HG03280 (cell line): ENCODE measurements around the gene TNIK.

Experiments
- ATAC-seq: cut with Tn5 transposase; IDR thresholded peaks from one replicate; pipeline ENCODE4 v1.9.1; 2021; ENCODE audit warnings: mild to moderate bottlenecking, moderate library complexity; ENCODE audit not compliant: unreplicated experiment

The TNIK gene

DNA sequence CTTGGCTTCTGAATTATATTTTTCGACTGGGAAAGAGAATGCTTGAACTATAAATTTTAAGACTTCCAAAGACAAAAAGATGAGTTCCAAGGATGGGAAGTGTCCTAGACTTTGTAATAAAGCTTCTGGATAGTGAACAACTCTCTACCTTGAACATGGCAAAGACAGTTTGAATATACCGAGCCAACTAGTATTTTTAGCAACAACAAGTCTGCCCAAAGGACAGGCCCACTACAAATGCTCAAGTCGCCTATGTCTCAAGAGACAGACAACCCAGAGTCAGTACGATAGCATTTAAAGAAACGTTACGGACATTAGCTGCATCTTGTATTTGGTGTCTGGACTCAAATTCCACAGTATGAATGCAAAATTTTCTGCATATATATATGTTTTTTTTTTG, 258.4 kb downstream of the TNIK start:
- no peak for ATAC-seq

DNA sequence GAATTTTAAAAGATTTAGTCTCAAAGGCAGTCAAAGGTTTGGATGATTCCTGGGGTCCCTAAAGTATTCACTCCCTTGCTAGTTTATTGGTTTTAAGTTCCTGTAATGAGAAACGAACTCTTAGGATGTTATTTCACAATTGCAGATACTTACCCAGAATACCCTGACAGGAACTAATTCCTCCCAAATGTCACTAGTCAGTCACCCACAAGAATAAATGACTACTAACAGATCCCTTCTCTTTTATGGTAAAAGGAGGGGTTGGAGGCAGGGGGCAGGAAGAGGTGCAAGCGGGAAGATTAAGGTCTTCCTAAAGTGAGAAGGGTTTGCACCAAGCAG, 259.5 kb downstream of the TNIK start:
- ATAC-seq = no peak

DNA sequence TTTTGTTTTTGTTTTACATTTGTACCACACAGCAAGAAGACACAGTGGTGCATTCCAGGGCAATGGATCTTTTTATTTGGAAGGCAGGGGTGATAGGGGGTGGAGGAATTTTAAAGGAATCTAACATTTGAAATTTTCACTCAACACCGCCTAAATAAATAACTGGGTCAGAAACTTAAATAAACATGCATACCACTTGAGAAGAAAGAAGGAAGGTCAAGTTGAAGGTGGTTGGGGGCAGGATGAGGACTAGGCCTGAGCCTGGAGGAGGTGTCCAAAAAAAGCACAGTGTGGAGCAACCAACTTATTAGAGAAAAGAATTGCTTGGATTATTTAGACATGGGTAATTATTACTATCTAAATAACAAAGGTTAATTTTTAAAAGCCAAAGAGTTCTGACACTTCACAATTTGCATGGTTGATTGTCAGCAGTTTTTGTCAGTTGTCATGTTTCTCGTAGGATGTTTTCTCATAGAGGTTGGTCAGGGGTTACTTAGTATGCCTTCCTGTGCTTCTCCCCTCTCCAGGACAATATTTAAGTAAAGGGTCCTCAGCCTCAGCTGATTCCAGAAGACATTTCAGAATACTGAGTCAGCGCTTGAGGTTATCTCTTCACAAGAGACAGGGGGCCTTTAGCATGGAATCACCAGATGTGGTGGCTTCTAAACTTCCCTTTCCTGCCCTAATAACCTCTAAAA, 260.0 kb downstream of the TNIK start:
- ATAC-seq = no peak

DNA sequence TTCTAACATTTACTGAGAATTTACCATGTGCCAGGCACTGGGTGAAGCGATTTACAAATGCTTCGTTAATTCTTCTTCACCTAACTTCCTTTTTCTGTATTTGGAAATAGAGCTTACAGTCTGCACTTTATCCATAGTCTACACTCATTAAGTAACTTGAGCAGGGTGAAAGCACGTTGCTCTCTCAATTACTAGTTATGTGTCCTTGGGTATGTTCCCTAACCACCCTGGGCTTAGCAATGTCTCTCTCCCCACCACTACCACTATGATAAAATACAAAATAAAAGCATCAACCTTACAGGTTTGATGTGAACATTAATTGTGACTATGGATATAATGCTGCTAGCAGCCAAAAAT, 260.8 kb downstream of the TNIK start:
- ATAC-seq = no peak

DNA sequence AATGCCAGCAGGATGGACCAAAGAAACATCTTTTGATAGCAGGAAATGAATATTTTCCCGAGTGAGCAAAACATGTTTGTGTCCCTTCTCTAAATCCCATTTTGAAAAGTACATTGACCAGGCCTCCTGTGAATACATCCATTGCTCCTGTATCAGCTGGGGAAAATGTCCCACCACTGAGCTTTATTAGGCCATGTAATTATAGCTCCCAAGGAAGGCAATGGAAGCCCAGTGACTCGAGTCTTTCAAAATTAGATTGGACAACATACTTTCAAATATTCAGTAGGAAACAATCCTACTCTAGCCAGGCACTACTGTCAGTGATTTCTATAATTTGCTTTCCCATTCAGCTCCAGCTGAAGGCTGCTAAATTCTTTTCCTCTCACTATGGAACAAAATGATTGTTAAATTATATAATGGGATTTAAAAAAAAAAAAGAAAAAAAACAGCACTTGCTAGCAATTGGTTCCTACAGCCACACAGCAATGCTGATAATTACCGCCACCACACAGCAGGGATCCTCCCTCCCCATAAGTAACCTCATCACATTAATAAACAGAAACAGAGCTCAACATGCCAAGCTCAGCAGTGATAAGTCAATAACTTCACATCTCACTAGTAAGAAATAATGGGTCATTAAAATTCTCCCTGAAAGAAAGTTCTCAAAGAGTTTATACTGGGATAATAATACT, 261.3 kb downstream of the TNIK start:
- ATAC-seq = no peak

DNA sequence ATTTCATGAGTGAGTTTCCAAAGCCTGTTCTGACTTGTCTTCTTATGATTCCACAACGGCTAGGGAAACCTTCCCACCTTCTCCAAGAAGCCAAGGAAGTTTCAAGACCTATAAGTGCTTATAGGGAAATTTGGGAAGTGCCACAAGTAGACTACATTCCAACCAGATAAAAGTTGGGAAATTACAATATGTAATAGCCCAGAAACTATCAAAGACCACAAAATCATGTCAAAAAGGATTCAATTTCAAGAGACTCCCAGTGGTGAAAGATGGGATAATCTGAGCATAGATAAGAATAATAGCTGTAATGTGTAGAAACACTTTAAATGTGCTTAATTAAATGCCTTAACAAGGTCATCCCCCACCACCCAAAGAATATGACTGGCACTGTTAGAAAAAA, 264.5 kb downstream of the TNIK start:
- ATAC-seq = no peak

DNA sequence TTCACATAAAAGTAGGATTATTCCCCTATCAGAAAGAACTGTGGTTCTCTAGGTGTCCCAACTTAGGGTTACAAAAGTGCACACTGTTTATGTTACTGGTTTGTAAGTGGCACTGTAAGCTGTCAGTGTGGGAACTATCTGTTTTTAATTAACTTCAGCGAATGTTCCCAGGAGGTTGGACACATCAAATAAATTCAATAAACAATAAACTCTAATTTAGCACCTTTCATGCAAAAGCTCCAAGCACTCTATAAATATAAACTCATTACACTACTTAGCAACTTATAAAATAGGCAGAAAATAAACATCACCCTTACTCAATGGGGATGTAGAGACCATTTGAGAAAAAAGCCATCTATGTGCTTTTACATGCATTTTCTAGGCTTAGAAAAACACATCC, 265.2 kb downstream of the TNIK start:
- no peak for ATAC-seq

DNA sequence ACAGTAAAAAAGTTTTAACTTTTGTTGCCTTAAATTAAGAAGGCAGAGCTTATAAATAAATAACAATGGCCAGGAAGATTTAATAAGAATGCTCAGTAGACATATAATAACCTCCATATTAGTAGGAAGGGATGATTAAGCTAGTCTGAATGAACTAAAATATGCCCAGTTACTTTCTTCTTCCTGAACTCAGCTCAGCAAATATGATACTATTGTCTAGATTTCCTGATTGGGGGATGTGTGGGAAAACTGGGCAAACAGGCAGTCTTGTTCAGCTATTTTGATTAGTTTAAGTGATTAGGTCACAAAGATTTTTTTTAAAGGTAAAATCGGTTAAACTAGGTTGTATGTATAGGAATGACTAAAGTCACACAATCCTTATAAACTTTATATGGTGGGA, 266.5 kb downstream of the TNIK start:
- no peak for ATAC-seq

DNA sequence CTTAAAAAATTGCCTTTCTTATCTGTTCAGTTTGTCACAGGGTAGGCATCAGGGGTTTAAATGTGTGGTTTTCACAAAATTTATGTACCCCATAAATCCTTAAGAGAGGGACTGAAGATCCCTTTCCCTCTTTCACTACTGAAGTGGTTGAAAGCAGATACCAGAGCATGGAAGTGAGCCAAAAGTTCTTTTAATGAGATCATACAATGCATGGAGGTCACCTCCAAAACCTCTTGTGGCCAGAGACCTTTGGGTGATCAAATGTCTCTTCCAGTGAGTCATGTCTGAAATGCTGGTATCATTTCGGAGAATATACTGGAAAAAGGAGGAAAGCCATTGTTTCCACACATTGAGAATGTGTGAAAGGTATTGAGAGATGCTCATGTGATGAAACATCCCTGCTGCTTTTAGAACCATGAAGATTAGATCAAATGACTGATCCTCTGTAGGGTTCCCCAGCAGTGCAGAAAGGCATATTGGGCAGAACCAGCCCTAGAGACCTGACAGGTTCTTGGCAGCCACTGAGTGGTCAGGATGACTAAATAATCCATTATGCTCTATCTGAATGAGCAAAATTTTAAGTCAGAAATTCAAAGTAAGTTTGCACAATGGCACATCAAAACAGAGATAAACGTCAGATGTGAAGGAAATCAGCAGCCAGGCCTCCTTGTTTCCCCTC, 267.9 kb downstream of the TNIK start:
- no peak for ATAC-seq

DNA sequence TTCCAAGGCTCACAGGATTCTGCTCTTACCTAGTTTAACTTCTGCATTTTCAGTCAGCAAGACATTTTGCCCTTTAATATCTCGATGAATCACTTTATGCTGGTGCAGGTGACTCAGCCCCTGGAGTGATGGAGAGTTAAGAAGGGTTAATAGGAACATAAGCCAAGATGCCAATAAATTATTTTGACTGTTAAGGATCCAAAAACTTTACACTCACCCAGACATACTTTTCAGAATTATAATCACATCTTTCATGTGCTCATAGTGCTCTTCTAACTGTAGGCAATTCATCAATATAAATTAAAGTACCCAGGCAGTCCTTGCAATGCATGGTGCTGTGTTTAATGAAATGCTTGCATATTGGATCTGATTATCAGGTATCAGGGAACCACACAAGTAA, 269.5 kb downstream of the TNIK start:
- ATAC-seq = no peak

DNA sequence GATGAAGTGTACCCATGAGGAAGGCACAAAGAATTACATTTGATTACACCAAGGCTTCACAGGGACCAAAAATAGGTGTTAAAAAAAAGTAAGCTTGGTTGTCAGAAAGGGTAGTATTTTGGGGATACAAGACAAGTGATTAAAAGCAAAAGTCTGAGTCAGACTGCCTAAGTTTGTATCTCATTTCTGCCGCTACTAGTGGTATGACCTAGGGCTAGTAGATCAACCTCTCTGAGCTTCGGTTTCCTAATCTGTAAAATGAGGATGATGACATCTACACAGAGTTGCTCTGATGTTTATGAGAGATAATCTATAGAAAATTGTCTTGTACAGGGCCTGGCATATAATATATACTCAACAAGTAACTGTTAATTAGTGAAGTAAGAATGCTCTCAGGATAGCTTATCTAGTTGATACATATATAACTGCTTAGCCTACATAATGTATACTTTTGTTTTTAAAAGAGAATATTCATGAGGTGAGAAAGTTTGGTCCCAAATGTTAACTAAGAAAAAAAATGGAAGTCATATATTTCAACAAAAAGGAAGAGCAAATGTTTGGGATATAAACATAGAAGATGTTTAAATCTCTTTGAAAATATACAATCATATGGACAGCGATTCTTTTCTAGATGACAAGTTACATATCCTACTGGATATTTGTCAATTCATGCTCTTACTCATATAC, 270.7 kb downstream of the TNIK start:
- ATAC-seq = no peak

DNA sequence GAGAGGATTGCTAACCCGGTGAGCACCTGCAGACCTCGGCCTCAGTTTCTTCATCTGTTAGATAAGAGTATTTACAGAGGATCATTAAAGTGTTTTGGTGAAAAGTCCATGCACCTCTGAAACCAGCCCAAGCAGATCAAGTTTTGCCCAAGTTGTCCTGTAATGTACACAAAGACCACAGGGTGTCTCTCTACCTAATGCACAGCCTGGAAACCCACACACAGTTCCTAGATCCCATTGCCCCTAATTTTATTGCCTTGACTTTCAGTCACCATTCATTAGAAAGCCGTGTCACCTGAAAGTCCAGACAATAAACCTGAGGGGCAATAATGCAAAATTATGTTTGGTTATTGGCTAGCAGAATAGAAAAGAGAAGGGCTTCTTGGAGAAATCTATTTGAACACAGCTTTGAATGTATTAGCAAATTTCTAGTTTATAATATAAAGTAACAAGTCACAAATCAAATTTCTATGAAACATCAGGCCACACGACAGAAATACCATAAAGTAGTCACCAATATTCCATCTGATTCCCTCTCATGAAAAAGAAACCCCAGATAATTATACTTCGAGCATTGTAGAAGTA, 272.4 kb downstream of the TNIK start:
- no peak for ATAC-seq

DNA sequence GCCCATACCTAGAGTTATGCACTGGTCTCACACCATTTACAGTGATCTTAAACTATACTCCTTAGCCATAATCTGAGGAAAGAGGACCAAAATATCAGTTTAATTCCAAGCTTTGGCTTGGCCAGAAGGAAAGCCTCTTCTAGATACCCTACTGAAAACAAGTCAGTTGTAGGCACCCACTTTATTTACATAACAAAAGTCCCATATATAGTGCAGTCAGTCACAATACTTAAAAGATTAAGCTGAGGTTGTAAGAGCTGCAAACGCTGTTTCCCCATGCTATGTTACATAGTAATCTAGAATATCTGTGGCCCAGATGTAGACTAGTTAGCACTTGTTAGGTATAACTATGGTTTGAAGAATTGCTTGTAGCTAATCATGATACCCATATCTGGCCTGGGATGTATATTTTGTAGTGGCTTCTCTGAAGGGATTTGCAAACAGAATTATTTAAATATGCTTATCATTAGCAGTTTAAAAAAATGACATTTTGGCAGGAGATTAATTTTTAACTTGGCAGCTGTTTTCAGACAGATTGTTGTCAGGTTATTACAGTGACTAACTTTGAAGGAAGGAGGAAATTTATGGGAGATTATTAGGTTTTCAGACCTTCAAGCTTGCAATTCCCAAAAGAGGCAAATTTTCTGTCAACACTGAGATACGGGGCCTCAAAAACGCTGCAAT, 273.2 kb downstream of the TNIK start:
- ATAC-seq = no peak

DNA sequence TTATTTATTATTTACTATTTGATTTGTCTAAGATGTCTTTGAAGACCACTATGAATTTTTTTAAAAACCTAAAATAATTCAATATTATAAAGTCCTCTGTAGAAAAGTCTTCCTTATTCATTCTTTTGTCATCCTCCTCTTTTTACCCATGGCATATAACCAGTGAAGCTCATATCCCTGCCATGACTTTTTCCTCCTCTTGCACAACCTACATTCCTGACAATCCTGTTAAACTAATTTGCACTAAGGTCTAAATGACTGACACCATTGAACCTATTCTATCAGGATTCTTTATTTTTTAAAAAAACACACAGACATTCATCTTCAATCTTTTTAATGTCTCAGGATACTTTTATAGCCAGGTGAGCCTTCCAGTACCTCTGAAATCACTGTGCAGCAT, 273.8 kb downstream of the TNIK start:
- no peak for ATAC-seq

DNA sequence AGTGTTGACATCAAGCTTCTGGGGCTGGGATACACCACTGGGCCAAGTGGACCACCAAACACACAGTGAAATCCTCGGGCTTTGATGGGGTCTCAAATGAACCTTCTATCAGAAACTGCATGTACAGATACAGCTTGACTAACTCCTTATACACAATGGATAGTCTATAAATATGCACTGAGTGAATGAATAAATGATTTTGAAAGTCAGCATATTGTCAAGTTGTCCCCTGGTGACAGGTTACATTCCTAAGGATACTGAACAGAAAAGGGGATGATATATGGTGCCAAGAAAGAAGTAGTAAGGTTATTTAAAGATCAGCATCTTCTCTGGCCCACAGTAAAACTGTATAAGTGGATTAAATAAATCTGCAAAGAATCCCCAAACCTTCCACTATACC, 274.2 kb downstream of the TNIK start:
- ATAC-seq = no peak

DNA sequence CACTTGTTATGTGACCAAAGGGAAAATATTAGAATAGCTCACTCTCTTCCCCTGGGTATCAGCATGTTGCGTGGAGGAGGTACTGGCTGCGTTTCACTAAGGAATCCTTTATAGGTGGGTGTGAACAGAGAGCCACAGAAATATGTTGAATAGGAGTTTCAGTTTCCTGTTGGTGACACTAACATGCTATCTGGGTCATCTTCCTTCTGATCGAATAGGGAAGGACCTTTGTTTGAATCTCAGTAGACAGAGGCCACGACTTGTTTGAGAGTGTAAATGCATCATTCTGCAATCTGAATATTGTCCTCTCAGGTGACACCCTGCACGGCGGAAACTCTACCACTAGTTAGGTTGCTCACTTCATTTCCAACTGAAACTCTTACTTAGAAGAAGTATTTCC, 275.8 kb downstream of the TNIK start:
- ATAC-seq = peak; percentile 70

DNA sequence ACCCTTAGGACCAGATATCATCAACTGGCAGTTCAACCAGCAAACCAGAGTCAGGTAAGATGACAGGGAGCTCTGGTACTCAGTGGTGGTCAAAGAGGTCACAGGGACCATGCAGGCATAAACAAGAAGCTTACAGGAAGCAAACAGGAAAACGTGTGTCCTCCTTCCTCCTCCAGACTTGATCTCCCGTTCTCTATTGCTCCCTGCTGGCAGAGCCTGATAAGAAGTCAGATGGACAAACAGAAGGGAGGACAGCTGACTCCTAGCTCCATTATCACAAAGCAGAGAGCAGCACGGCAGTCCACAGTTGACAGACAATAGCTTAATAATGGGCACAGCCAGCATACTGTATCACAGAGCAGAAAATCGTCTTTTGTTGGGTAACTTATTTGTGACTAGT, 277.2 kb downstream of the TNIK start:
- ATAC-seq = no peak

DNA sequence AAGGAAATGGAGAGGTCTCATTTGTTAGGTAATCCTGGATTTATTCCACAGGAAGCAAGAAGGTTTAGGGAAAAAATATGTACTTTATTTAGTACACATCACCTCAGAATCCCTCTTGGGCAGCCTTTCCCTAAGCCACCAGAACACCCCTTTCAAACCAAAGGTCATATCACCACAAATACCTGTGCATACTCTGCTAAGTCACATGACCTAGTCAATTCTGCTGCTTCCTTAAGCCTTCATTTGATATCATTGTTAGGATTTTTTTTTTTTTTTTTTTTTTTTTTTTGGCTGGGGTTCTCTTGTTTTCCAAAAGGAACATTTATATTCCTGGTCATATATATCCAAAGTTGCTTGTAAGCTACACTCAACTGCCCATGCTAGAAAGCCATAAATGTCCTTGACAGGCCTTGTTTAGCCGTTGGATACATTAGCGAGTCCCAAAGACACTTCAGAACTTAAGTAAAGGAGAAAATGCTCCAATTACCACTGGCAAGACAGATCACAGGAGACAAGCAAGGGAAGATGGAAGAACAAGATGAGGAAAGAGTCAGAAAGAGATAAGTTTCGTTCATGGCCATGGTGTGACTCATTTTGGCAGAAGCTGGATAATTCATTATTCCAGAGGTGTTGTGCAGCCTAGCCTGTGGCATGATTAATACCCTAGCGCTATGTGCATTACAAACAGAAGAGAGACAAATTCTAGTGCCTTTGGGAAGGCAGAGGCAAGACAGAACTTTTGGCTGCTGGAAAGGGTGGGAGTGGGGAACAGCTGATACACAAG, 278.1 kb downstream of the TNIK start:
- no peak for ATAC-seq

DNA sequence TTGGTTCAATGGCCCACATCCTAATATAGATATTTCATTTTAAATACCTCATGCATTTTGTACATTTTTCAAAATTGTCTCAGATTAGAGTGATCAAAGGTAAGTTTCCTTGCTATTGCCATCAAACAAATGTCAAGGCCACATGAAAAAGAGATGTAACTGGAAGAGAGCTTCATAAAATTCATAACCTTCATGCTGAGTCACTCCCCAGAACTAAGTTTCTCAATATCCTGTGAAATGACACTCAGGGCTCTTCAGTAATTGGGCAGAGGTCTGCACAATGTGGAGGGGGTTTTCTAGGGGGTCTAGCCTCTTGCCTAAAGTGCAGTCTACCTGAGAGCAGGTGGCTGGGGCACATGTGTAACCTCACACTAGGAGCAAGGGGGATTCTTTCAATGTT, 281.5 kb downstream of the TNIK start:
- ATAC-seq = no peak

DNA sequence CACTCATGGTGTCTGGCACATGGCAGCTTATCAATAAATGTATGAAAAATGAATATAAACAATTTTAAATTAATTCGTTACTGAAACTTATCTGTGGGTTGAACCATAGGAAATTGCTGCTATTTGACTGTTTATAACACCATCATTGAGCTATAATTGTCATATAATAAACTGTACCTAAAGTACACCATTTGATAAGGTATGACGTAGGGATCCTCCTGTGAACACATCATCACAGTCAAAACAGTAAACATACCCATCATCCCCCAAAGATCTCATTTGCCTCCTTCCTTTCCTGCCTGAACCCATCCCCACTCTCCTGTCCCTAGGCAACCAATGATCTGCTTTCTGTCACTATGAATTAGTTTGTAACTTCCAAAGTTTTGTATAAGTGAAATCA, 282.7 kb downstream of the TNIK start:
- no peak for ATAC-seq
